K562 (cell line): Measurements from ENCODE around the gene SPRR2D. TPM values are rescaled to one million over a fixed set of nuclear protein-coding genes. Genes with fewer than 3 reads are reported as not detected.

Experiments
- ETV1 ChIP-seq: fragments of 450-650 bp; conservative IDR thresholded peaks from 2 replicates; pipeline ENCODE4 v1.6.1; 2016; ENCODE audit warnings: missing genetic modification characterization, control low read depth, low read depth, missing compliant biosample characterization
- GABPA ChIP-seq: fragments of 200-800 bp; sonication (Bioruptor generic); conservative IDR thresholded peaks from 2 replicates; pipeline ENCODE4 v1.6.1; 2016; ENCODE audit warnings: low read depth, missing genetic modification characterization, missing compliant biosample characterization
- NCOA1 ChIP-seq: fragments of 450-650 bp; IDR thresholded peaks from 2 replicates; pipeline ENCODE4 v1.6.1; 2016; ENCODE audit warnings: low read depth
- NR2C2 ChIP-seq, 2 experiments: fragments of 200-800 bp in 1 of 2; sonication (Bioruptor generic) in 1 of 2; sonication (generic) in 1 of 2; formaldehyde crosslinking in 1 of 2; IDR thresholded peaks; 2 replicates each; pipeline versions ENCODE4 v1.6.1 to v1.8.0; 2016 to 2022; ENCODE audit warnings: mild to moderate bottlenecking in 1 of 2, missing compliant biosample characterization in 1 of 2, missing genetic modification characterization in 1 of 2, missing genetic modification reagents in 1 of 2
- RERE ChIP-seq: sonication (generic); formaldehyde crosslinking; IDR thresholded peaks from 2 replicates; pipeline ENCODE4 v1.8.0; 2023; ENCODE audit warnings: missing genetic modification reagents, mild to moderate bottlenecking, borderline replicate concordance
- RUNX1 ChIP-seq: sonication (generic); IDR thresholded peaks from 2 replicates; pipeline ENCODE4 v1.6.1; 2016; ENCODE audit warnings: antibody characterized with exemption, low read depth
- TCF7 ChIP-seq: sonication (generic); IDR thresholded peaks from 2 replicates; pipeline ENCODE4 v1.6.1; 2016; ENCODE audit warnings: antibody characterized with exemption, borderline replicate concordance
- TEAD4 ChIP-seq, 2 experiments: sonication (generic) in 1 of 2; formaldehyde crosslinking in 1 of 2; IDR thresholded peaks; 2 replicates each; pipeline versions ENCODE4 v1.6.1 to v1.8.0; 2012 to 2022; ENCODE audit warnings: borderline replicate concordance in 1 of 2, inconsistent platforms in 1 of 2, low read length in 1 of 2, mild to moderate bottlenecking in 1 of 2, missing genetic modification reagents in 1 of 2
- ZNF165 ChIP-seq: fragments of 250-450 bp; sonication (Bioruptor Pico); IDR thresholded peaks from 2 replicates; pipeline ENCODE4 v1.4.0; 2020; ENCODE audit warnings: borderline replicate concordance
- polyA plus RNA-seq, 8 experiments: library from polyadenylated mRNA; depleted of rRNA in 4 of 8; stranded (reverse) in 5 of 8; unstranded in 3 of 8; fragments of >200 nt; fragmentation: Nextera tagmentation in 2 of 8; fragmentation: Illumina TruSeq in 1 of 8; extraction: Ambion mirVana in 2 of 8; extraction: Trizol in 1 of 8; gene quantifications; 2 replicates each; pipeline versions ENCODE4 v1.2.1 to v1.2.3, GENCODE V29; 2011 to 2014; ENCODE audit warnings: inconsistent platforms in 1 of 8, missing spikeins in 1 of 8
- total RNA-seq, 7 experiments: library from RNA; depleted of rRNA in 6 of 7; stranded (reverse); fragments of >200 nt in 6 of 7; fragmentation: Illumina TruSeq in 2 of 7; extraction: Trizol in 2 of 7; gene quantifications; 2 replicates each; pipeline versions ENCODE4 v1.2.1 to v1.2.3, GENCODE V29; 2011 to 2021; ENCODE audit warnings: low replicate concordance in 1 of 7
- TF ChIP-seq, protein P1 (sequence below): fragments of 250-450 bp; sonication (Bioruptor Pico); IDR thresholded peaks from 2 replicates; pipeline ENCODE4 v1.4.0; 2020
- TF ChIP-seq, protein P2 (sequence below): fragments of 450-650 bp; IDR thresholded peaks from 2 replicates; pipeline ENCODE4 v1.6.1; 2016; ENCODE audit warnings: low read depth, mild to moderate bottlenecking, moderate library complexity

The SPRR2D gene
- total and polyA plus RNA-seq, 9 of the 15 experiments (the other 6 are each of a cell fraction or from before 2014, with no cell fraction given): 0.91 to 5.1 (median 3.2) TPM; not detected in 1

GRCh38 chr1:153058826-153059784, 18.2 kb upstream of the SPRR2D start (continued):
- TF ChIP-seq ETV1 (tag): no peak
- TF ChIP-seq NCOA1: peak; percentile 69; the same call in 1 of the 2 replicates
- no peak; the same call in 1 of the 2 replicates for TF ChIP-seq TCF7
- peak; percentile 97 for TF ChIP-seq TEAD4 (IDR thresholded peaks at IDR 0.05; ENCODE audit: low read length)
- no peak for TF ChIP-seq TEAD4 (CRISPR knock-in tag; IDR thresholded peaks at IDR 0.05; ENCODE audit: borderline replicate concordance)
- TF ChIP-seq, protein P1, sequence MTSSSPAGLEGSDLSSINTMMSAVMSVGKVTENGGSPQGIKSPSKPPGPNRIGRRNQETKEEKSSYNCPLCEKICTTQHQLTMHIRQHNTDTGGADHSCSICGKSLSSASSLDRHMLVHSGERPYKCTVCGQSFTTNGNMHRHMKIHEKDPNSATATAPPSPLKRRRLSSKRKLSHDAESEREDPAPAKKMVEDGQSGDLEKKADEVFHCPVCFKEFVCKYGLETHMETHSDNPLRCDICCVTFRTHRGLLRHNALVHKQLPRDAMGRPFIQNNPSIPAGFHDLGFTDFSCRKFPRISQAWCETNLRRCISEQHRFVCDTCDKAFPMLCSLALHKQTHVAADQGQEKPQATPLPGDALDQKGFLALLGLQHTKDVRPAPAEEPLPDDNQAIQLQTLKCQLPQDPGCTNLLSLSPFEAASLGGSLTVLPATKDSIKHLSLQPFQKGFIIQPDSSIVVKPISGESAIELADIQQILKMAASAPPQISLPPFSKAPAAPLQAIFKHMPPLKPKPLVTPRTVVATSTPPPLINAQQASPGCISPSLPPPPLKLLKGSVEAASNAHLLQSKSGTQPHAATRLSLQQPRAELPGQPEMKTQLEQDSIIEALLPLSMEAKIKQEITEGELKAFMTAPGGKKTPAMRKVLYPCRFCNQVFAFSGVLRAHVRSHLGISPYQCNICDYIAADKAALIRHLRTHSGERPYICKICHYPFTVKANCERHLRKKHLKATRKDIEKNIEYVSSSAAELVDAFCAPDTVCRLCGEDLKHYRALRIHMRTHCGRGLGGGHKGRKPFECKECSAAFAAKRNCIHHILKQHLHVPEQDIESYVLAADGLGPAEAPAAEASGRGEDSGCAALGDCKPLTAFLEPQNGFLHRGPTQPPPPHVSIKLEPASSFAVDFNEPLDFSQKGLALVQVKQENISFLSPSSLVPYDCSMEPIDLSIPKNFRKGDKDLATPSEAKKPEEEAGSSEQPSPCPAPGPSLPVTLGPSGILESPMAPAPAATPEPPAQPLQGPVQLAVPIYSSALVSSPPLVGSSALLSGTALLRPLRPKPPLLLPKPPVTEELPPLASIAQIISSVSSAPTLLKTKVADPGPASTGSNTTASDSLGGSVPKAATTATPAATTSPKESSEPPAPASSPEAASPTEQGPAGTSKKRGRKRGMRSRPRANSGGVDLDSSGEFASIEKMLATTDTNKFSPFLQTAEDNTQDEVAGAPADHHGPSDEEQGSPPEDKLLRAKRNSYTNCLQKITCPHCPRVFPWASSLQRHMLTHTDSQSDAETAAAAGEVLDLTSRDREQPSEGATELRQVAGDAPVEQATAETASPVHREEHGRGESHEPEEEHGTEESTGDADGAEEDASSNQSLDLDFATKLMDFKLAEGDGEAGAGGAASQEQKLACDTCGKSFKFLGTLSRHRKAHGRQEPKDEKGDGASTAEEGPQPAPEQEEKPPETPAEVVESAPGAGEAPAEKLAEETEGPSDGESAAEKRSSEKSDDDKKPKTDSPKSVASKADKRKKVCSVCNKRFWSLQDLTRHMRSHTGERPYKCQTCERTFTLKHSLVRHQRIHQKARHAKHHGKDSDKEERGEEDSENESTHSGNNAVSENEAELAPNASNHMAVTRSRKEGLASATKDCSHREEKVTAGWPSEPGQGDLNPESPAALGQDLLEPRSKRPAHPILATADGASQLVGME (CRISPR knock-in tag): no peak
- TF ChIP-seq NR2C2 (CRISPR knock-in tag; IDR thresholded peaks at IDR 0.05): no peak
- TF ChIP-seq NR2C2 (tag; IDR thresholded peaks at IDR 0.05): 0 out of 2 replicates have a peak, but pooled peaks have one; percentile 24
- no peak for TF ChIP-seq RERE (CRISPR knock-in tag)
- TF ChIP-seq RUNX1: no peak
- TF ChIP-seq ZNF165 (CRISPR knock-in tag): no peak
- TF ChIP-seq GABPA (tag): 0 out of 2 replicates have a peak, but pooled peaks have one; percentile 22
- TF ChIP-seq, protein P2, sequence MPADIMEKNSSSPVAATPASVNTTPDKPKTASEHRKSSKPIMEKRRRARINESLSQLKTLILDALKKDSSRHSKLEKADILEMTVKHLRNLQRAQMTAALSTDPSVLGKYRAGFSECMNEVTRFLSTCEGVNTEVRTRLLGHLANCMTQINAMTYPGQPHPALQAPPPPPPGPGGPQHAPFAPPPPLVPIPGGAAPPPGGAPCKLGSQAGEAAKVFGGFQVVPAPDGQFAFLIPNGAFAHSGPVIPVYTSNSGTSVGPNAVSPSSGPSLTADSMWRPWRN: peak; percentile 84
